ENCODE results near the gene B4GALT3. TPM values are rescaled to one million over a fixed set of nuclear protein-coding genes. Genes with fewer than 3 reads are reported as not detected.

Gene B4GALT3
- total RNA-seq, 1 donor from 2014 or later = 32.1 TPM

DNA sequence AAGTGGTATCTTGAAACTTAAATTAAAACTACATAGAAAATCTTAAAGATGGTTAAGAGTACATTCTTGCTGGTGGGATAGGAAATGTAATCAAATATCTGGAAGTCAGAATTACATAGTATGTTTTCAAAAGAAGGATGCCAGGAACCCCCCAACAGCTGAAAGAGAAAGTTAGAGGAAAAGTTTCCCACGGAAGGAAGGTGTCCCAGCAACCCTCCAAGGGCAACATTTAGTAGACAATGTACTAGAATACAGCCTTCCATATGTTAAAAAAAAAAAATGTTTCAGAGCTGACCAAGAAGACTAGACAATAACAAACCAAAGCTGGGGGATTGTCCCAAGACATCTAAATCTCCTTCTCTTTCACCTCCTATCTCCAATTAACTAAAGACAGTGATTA, 47.0 kb downstream of the B4GALT3 start:
- DNase-seq (ENCODE audit: low spot score) = no peak

DNA sequence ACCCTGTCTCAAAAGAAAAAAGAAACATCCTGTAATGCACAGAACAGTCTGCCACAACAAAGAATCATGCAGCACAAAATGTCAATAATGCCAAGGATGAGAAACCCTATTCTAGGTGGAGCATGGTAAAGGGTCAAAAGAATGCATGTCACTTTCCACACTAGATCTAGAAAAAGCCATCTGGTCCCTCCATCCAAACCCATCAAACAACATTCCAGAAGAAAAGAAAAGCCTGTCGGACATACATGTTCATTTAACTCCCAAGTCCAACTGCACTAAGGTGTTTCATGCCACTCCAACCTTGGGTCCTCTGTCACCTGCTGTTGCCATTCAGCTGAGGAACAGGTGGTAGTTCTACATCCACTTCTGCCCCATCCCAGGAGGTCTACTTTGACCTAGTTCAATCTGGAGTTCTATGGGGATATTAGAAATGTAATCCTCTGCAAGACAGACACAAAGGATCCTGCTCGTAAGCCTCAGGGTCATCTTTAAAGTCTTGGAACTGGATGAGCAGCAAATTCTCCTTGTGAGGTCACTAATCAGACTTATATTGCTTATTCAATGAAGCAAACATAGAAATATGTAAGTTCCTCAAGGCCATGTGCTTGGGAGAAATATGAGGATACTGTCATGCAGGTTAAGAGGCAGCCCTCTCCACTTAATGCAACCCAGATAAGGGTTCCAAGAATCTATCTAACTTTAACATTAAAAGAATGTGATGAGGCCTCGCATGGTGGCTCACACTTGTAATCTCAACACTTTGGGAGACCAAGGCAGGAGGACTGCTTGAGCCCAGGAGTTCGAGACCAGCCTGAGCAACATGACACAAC, 48.5 kb downstream of the B4GALT3 start:
- DNase-seq (ENCODE audit: low spot score) = no peak

DNA sequence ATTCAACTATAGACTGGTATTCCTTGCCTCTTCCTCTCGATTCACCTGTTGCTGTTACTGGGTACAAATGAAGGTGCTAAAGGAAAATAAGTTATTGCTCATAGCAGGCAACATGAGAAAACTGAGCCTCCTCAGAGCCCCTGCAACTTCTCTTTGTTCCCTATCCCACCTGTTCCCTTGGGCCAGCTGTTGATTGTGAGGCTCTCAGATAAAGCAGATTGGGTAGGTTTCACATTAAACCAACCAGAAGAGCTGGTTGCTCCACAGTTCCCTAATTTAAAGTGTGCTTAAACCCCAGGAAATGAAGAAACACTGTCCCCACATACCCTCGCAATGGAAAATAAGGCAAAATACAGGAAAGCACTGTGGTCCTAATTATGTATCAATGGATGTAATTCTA, 49.7 kb downstream of the B4GALT3 start:
- DNase-seq (ENCODE audit: low spot score) = no peak

DNA sequence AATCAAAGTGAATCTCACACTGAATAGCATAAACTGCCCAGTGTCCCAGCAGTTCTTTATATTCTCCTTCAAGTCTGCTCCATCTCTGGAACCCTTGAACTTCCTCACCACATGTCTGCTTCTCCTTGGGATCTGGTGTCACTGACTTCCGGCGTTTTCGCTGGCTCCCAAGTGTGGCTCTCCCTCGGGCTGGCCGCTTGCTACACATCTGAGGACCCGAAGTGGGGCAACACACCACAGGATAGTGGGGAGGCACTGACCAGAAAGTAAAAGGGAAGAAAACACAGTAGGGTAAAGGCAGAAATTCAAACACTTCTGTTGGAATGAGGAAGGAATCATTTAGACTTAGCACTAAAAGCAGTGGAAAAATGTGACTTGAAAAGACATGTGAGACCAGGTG, 54.3 kb downstream of the B4GALT3 start:
- no peak for DNase-seq (ENCODE audit: low spot score)

DNA sequence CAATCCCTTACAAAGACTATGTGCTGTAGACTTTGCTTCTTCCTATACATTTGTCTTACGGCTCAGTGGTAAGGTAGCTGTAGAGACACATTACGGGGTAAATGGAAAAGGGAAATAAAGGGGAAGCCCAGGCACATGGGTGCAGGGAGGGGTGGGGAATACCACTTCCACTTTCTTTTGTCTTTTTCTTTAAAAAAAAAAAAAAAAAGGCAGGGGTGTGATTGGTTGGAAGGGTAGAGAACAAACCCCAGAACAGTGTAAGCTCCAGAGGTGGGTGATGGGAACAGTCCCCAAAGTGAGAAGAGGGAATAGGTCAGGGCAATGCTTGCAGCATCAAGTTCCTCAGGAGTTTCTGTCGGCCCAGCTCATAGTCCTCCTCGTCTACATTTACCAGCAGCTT, 55.5 kb downstream of the B4GALT3 start:
- DNase-seq (ENCODE audit: low spot score) = no peak

Small RNAs within 50 kb of the gene (microRNA-seq; reads per million reads assigned to microRNA genes)
- not detected for gene MIR5187 (ENCODE audit: borderline number of aligned reads)

Other genes starting within 250 kb of the B4GALT3 start
- not detected for gene ITLN2, start 222.7 kb downstream of the B4GALT3 start, total RNA-seq
- 55.5 TPM for gene F11R, start 156.4 kb downstream of the B4GALT3 start, total RNA-seq
- gene TSTD1, start 138.5 kb downstream of the B4GALT3 start, total RNA-seq = 11.0 TPM
- 57.9 TPM for gene USF1, start 131.5 kb downstream of the B4GALT3 start, total RNA-seq
- gene ARHGAP30, start 107.6 kb downstream of the B4GALT3 start, total RNA-seq = 26.0 TPM
- not detected for gene NECTIN4, start 87.9 kb downstream of the B4GALT3 start, total RNA-seq
- not detected for gene KLHDC9, start 79.1 kb downstream of the B4GALT3 start, total RNA-seq
- gene PFDN2, start 59.5 kb downstream of the B4GALT3 start, total RNA-seq = 66.9 TPM
- gene NIT1, start 59.4 kb downstream of the B4GALT3 start, total RNA-seq = 32.7 TPM
- gene DEDD, start 44.8 kb downstream of the B4GALT3 start, total RNA-seq = 61.9 TPM
- 75.5 TPM for gene UFC1, start 23.5 kb downstream of the B4GALT3 start, total RNA-seq
- gene USP21, start 18.0 kb downstream of the B4GALT3 start, total RNA-seq = 16.5 TPM
- gene PPOX, start 11.1 kb downstream of the B4GALT3 start, total RNA-seq = 19.4 TPM
- 438 TPM for gene ADAMTS4, start 21.5 kb upstream of the B4GALT3 start, total RNA-seq
- gene NDUFS2, start 24.9 kb upstream of the B4GALT3 start, total RNA-seq = 96.1 TPM
- gene FCER1G, start 37.8 kb upstream of the B4GALT3 start, total RNA-seq = 176 TPM
- gene APOA2, start 46.1 kb upstream of the B4GALT3 start, total RNA-seq = not detected
- 18.5 TPM for gene TOMM40L, start 48.6 kb upstream of the B4GALT3 start, total RNA-seq
- not detected for gene NR1I3, start 60.7 kb upstream of the B4GALT3 start, total RNA-seq
- 0.22 TPM for gene PCP4L1, start 81.2 kb upstream of the B4GALT3 start, total RNA-seq
- 5.5 TPM for gene MPZ, start 132.5 kb upstream of the B4GALT3 start, total RNA-seq
- gene SDHC, start 136.9 kb upstream of the B4GALT3 start, total RNA-seq = 201 TPM
- not detected for gene CFAP126, start 190.4 kb upstream of the B4GALT3 start, total RNA-seq